ENCODE measurements around the gene TSSK2. TPM values are rescaled to one million over a fixed set of nuclear protein-coding genes. Genes with fewer than 3 reads are reported as not detected.

The TSSK2 gene
- total and polyA plus RNA-seq, 2 donors (not counting 3 experiments of a cell fraction or from before 2014, with no cell fraction given), result not detected

DNA sequence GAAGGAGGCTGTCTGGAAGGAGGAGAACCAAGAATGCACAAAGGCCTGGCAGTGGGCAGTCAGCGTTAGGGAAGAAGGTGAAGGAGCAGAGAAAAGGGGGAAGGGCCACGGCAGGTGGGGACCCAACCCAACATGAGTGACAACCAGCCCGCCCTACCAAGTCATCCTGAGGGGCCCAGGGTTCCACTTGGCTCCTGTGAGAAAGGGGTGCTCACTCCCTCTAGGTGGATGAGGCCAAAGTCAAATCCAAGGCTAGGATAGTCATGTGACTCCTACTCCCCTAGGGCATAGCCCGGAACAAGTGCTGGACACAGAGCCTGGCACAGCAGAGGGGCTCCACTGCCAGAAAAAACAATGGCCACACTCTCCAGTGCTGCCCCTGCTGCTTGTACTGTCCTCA lies 6.7 kb upstream of the TSSK2 start:
- ChIA-PET POLR2A (interaction anchor here (0.7 kb wide), 1 partner anchor 32 kb away, joined by 3 read pairs; no protein-coding TSS in a partner anchor), CTCF (no interaction called here)
- Histone ChIP-seq H3K27ac (ENCODE audit: insufficient read depth, low read depth, low read length) (no peak overlapping the region), H4K20me1 (replicated peaks; ENCODE audit: control insufficient read depth, extremely low read depth, insufficient read depth, low read length) (peaks cover 7% of the 10 kb centered on the region), H3K36me3 (ENCODE audit: control insufficient read depth in 2 of 2, extremely low read depth in 1 of 2, insufficient read depth in 2 of 2, low read length in 2 of 2) (no peaks in the 10 kb centered on the region), H2AFZ (ENCODE audit: low read depth, low read length) (no peak overlapping the region), H3K27me3 (ENCODE audit: control insufficient read depth in 2 of 2, insufficient read depth in 2 of 2, low read length in 2 of 2) (no peaks in the 10 kb centered on the region), H3K4me1 (ENCODE audit: control insufficient read depth, extremely low read depth, insufficient read depth, low read length) (peaks cover 9% of the 10 kb centered on the region), H3K9ac (replicated peaks; ENCODE audit: extremely low read depth, insufficient read depth, low read length) (no peak overlapping the region), H3K9me3 (replicated peaks; ENCODE audit: control insufficient read depth, insufficient read depth, low read length) (no peaks in the 10 kb centered on the region), H3K4me2 (ENCODE audit: insufficient read depth, low read length) (no peak overlapping the region), H3K9me1 (replicated peaks; ENCODE audit: control insufficient read depth, extremely low read depth, insufficient read depth, low read length) (no peaks in the 10 kb centered on the region), H3K4me3 (replicated peaks in 1 of 3; ENCODE audit: insufficient read depth in 1 of 3, low read depth in 1 of 3, low read length in 3 of 3) (no peak overlapping the region), H3K79me2 (ENCODE audit: control insufficient read depth, insufficient read depth, low read length) (peaks cover 24% of the 10 kb centered on the region)
- FAIRE-seq, result no peak
- TF ChIP-seq, protein P1, sequence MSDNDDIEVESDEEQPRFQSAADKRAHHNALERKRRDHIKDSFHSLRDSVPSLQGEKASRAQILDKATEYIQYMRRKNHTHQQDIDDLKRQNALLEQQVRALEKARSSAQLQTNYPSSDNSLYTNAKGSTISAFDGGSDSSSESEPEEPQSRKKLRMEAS (IDR thresholded peaks at IDR 0.05; ENCODE audit: insufficient read depth, insufficient read length), result no peak
- TF ChIP-seq POLR2A (IDR thresholded peaks at IDR 0.05; ENCODE audit: low read depth, low read length) (no peak), POLR2AphosphoS5 (IDR thresholded peaks at IDR 0.05; ENCODE audit: insufficient read depth, low read depth, low read length) (no peak), FOS (IDR thresholded peaks at IDR 0.05; ENCODE audit: borderline replicate concordance, insufficient read depth, low read length) (no peak), EZH2 (IDR thresholded peaks at IDR 0.05; ENCODE audit: borderline replicate concordance, low read depth, low read length, severe bottlenecking) (no peak), GATA2 (IDR thresholded peaks at IDR 0.05; ENCODE audit: insufficient read depth, insufficient read length, low read depth, low read length) (no peak)
- TF ChIP-seq, protein P2, sequence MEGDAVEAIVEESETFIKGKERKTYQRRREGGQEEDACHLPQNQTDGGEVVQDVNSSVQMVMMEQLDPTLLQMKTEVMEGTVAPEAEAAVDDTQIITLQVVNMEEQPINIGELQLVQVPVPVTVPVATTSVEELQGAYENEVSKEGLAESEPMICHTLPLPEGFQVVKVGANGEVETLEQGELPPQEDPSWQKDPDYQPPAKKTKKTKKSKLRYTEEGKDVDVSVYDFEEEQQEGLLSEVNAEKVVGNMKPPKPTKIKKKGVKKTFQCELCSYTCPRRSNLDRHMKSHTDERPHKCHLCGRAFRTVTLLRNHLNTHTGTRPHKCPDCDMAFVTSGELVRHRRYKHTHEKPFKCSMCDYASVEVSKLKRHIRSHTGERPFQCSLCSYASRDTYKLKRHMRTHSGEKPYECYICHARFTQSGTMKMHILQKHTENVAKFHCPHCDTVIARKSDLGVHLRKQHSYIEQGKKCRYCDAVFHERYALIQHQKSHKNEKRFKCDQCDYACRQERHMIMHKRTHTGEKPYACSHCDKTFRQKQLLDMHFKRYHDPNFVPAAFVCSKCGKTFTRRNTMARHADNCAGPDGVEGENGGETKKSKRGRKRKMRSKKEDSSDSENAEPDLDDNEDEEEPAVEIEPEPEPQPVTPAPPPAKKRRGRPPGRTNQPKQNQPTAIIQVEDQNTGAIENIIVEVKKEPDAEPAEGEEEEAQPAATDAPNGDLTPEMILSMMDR (IDR thresholded peaks at IDR 0.05; ENCODE audit: extremely low read depth in 1 of 2, insufficient read depth in 1 of 2, low read depth in 1 of 2, low read length in 2 of 2), result no peak
- dilution Hi-C loops (cut with MboI; ENCODE audit: extremely low pct_ligation_motif_present, low sequenced_read_pairs), result no loop called here
- intact Hi-C loops (cut with micrococcal nuclease), result no loop called here
- DNase-seq (ENCODE audit: low read depth, low spot score), result no peak
- BruUV-seq (replicated peaks), result no TSS peak
